K562 (cell line): ENCODE results near the gene PTCH1. TPM values are rescaled to one million over a fixed set of nuclear protein-coding genes. Genes with fewer than 3 reads are reported as not detected.

Experiments used
- ATAC-seq: fragments of 200-7000 bp; cut with Tn5 transposase; 3 replicates; pipeline ENCODE4 v1.9.1; 2020; ENCODE audit warnings: moderate library complexity
- BruUV-seq: library from RNA; stranded (reverse); fragments of 400-500 nt; replicated peaks from 2 replicates; lab custom pipeline; 2021; lab: Mats Ljungman, UMichigan
- CTCF ChIA-PET: fragments of 300-600 bp; formaldehyde crosslinking; extraction: SDS; loops from one replicate; lab custom pipeline; 2021; ENCODE audit warnings: low intra/inter-chr PET ratio; lab: Yijun Ruan, JAX
- POLR2A ChIA-PET: fragments of 300-600, 350-650 bp; sonication (Branson Sonifier 250); formaldehyde crosslinking; extraction: SDS; loops from one replicate; lab custom pipeline; 2021; ENCODE audit warnings: antibody characterized with exemption, inconsistent platforms; lab: Yijun Ruan, JAX
- DNase-seq, 4 experiments: peaks; one replicate each; pipeline versions ENCODE4 v3.0.0 to v3.0.0-alpha.2; 2011 to 2018; ENCODE audit warnings: low spot score in 3 of 4, mixed read lengths in 3 of 4; ENCODE audit errors: extremely low read depth in 1 of 4
- FAIRE-seq: peaks from 2 replicates; lab custom pipeline; 2011; peaks lifted over from hg19 to GRCh38; lab: Jason Lieb, UNC
- H2AFZ ChIP-seq: 2 replicates; pipeline ENCODE4 v1.6.0; 2011; ENCODE audit warnings: low read depth, low read length, control low read depth, inconsistent platforms
- H3K27ac ChIP-seq: fragments of 200-600 bp; 3 replicates; pipeline ENCODE4 v1.8.0; 2011; ENCODE audit warnings: low read depth, mild to moderate bottlenecking, control low read depth, inconsistent platforms, low read length, moderate library complexity, mixed read lengths; ENCODE audit errors: extremely low read depth
- H3K27me3 ChIP-seq, 2 experiments: fragments of 300-600 bp in 1 of 2; 2 replicates in 1 of 2; 3 replicates in 1 of 2; pipeline versions ENCODE4 v1.6.0 to v1.8.0; 2011; ENCODE audit warnings: inconsistent platforms in 2 of 2, low read length in 2 of 2, mild to moderate bottlenecking in 1 of 2, mixed read lengths in 1 of 2, moderate library complexity in 1 of 2; ENCODE audit not compliant: control insufficient read depth in 2 of 2, insufficient read depth in 2 of 2
- H3K36me3 ChIP-seq: fragments of 300-600 bp; 3 replicates; pipeline ENCODE4 v1.8.0; 2011; ENCODE audit warnings: mild to moderate bottlenecking, low read length, inconsistent platforms; ENCODE audit not compliant: control insufficient read depth, insufficient read depth
- H3K4me1 ChIP-seq, 2 experiments: fragments of 200-600 bp in 1 of 2; replicated peaks in 1 of 2; 2 replicates in 1 of 2; 3 replicates in 1 of 2; pipeline versions ENCODE4 v1.5.1 to v1.8.0; 2011; ENCODE audit warnings: inconsistent platforms in 2 of 2, low read length in 2 of 2, mild to moderate bottlenecking in 1 of 2, mixed read lengths in 1 of 2, moderate library complexity in 1 of 2; ENCODE audit not compliant: control insufficient read depth in 2 of 2, insufficient read depth in 2 of 2
- H3K4me2 ChIP-seq: 2 replicates; pipeline ENCODE4 v1.6.1; 2011; ENCODE audit warnings: low read length, control low read depth, inconsistent platforms, mixed read lengths; ENCODE audit not compliant: insufficient read depth
- H3K4me3 ChIP-seq: fragments of 200-600 bp; sonication (generic), shearing (Covaris generic); 2 replicates; pipeline ENCODE4 v1.5.1; 2016; ENCODE audit warnings: control low read depth, inconsistent platforms
- H3K79me2 ChIP-seq: fragments of 200-600 bp; 3 replicates; pipeline ENCODE4 v1.8.0; 2011; ENCODE audit warnings: low read length, inconsistent platforms; ENCODE audit not compliant: control insufficient read depth, insufficient read depth
- H3K9ac ChIP-seq, 2 experiments: 2 replicates each; pipeline versions ENCODE4 v1.6.0 to v1.6.1; 2011; ENCODE audit warnings: low read depth in 2 of 2, low read length in 2 of 2, control low read depth in 1 of 2, inconsistent platforms in 1 of 2, mild to moderate bottlenecking in 1 of 2, mixed read lengths in 1 of 2; ENCODE audit not compliant: insufficient read depth in 1 of 2
- H3K9me1 ChIP-seq: one replicate; pipeline ENCODE4 v1.6.0; 2011; ENCODE audit warnings: inconsistent platforms, mild to moderate bottlenecking, low read length, moderate library complexity; ENCODE audit not compliant: control insufficient read depth, insufficient read depth
- H3K9me3 ChIP-seq: replicated peaks from 2 replicates; pipeline ENCODE4 v1.5.1; 2011; ENCODE audit warnings: low read depth, low read length, inconsistent platforms; ENCODE audit not compliant: control insufficient read depth, insufficient read depth
- H4K20me1 ChIP-seq: replicated peaks from 2 replicates; pipeline ENCODE4 v1.6.1; 2011; ENCODE audit warnings: low read length, inconsistent platforms, mixed read lengths; ENCODE audit not compliant: control insufficient read depth, insufficient read depth
- CEBPG ChIP-seq, 3 experiments: fragments of 200-800 bp in 1 of 3; sonication (Bioruptor generic) in 1 of 3; sonication (generic) in 1 of 3; formaldehyde crosslinking in 1 of 3; IDR thresholded peaks in 2 of 3; conservative IDR thresholded peaks in 1 of 3; 2 replicates each; pipeline versions ENCODE4 v1.6.1 to v1.8.0; 2016 to 2022; ENCODE audit warnings: missing compliant biosample characterization in 2 of 3, missing genetic modification characterization in 2 of 3, mild to moderate bottlenecking in 1 of 3, missing genetic modification reagents in 1 of 3
- DPF2 ChIP-seq: fragments of 450-650 bp; IDR thresholded peaks from 2 replicates; pipeline ENCODE4 v1.6.1; 2016
- JUN ChIP-seq, 2 experiments: sonication (generic) in 1 of 2; formaldehyde crosslinking in 1 of 2; IDR thresholded peaks; 2 replicates each; pipeline versions ENCODE4 v1.6.1 to v1.8.0; 2012 to 2022; ENCODE audit warnings: borderline replicate concordance in 2 of 2, mild to moderate bottlenecking in 2 of 2, improper control_type of control experiment in 1 of 2, low read depth in 1 of 2, low read length in 1 of 2, missing genetic modification reagents in 1 of 2
- POLR2H ChIP-seq: IDR thresholded peaks from 2 replicates; pipeline ENCODE4 v1.6.1; 2016; ENCODE audit warnings: missing genetic modification characterization, low read depth, mild to moderate bottlenecking, control low read depth, missing compliant biosample characterization, moderate library complexity
- SRSF7 ChIP-seq: fragments of 200-400 bp; formaldehyde crosslinking; optimal IDR thresholded peaks from 2 replicates; pipeline ENCODE3; 2017; ENCODE audit warnings: mild to moderate bottlenecking, low read depth, low read length
- TAF15 ChIP-seq: fragments of 200-400 bp; formaldehyde crosslinking; IDR thresholded peaks from 2 replicates; pipeline ENCODE4 v1.6.1; 2017; ENCODE audit warnings: mild to moderate bottlenecking, low read depth, low read length, moderate library complexity
- TOE1 ChIP-seq, 2 experiments: fragments of 450-650 bp in 1 of 2; sonication (generic) in 1 of 2; formaldehyde crosslinking in 1 of 2; IDR thresholded peaks; 2 replicates each; pipeline versions ENCODE4 v1.7.1 to v1.8.0; 2016 to 2022; ENCODE audit warnings: borderline replicate concordance in 2 of 2, mild to moderate bottlenecking in 2 of 2, antibody characterized with exemption in 1 of 2, inconsistent platforms in 1 of 2, low read depth in 1 of 2, missing genetic modification reagents in 1 of 2, moderate library complexity in 1 of 2
- ZNF3 ChIP-seq: fragments of 250-450 bp; sonication (Bioruptor Pico); IDR thresholded peaks from 2 replicates; pipeline ENCODE4 v1.5.0; 2021; ENCODE audit warnings: mild to moderate bottlenecking, moderate library complexity
- ZNF830 ChIP-seq: fragments of 250-450 bp; sonication (Bioruptor Pico); IDR thresholded peaks from 2 replicates; pipeline ENCODE4 v1.5.0; 2021; ENCODE audit warnings: mild to moderate bottlenecking
- WGBS: fragments of 100-300 bp; shearing (Covaris generic); methylation state at CpG from one replicate; pipeline ENCODE4 v1.1.6; 2016; ENCODE audit warnings: low coverage, mixed read lengths; ENCODE audit not compliant: insufficient coverage; ENCODE audit errors: missing lambda C conversion rate; 5-methylcytosine and 5-hydroxymethylcytosine counted together
- in situ Hi-C: fragments of 300-500 bp; cut with MboI; formaldehyde crosslinking; loops from 4 replicates; pipeline ENCODE4 v1.15.0; 2018; ENCODE audit warnings: inconsistent platforms, mixed read lengths
- intact Hi-C: fragments of 100-400 bp; cut with micrococcal nuclease; formaldehyde crosslinking; loops from 2 replicates; pipeline ENCODE4 v1.14.2; 2022
- polyA plus RNA-seq, 8 experiments: library from polyadenylated mRNA; depleted of rRNA in 4 of 8; stranded (reverse) in 5 of 8; unstranded in 3 of 8; fragments of >200 nt; fragmentation: Nextera tagmentation in 2 of 8; fragmentation: Illumina TruSeq in 1 of 8; extraction: Ambion mirVana in 2 of 8; extraction: Trizol in 1 of 8; gene quantifications; 2 replicates each; pipeline versions ENCODE4 v1.2.1 to v1.2.3, GENCODE V29; 2011 to 2014; ENCODE audit warnings: inconsistent platforms in 1 of 8, missing spikeins in 1 of 8
- total RNA-seq, 7 experiments: library from RNA; depleted of rRNA in 6 of 7; stranded (reverse); fragments of >200 nt in 6 of 7; fragmentation: Illumina TruSeq in 2 of 7; extraction: Trizol in 2 of 7; gene quantifications; 2 replicates each; pipeline versions ENCODE4 v1.2.1 to v1.2.3, GENCODE V29; 2011 to 2021; ENCODE audit warnings: low replicate concordance in 1 of 7
- TF ChIP-seq, protein P1 (sequence below): fragments of 250-450 bp; sonication (Bioruptor Pico); IDR thresholded peaks from 2 replicates; pipeline ENCODE4 v1.5.0; 2021; ENCODE audit warnings: mild to moderate bottlenecking, borderline replicate concordance
- TF ChIP-seq, protein P2 (sequence below): IDR thresholded peaks from 2 replicates; pipeline ENCODE4 v1.6.1; 2016; ENCODE audit warnings: missing genetic modification characterization, missing compliant biosample characterization

The PTCH1 gene
- total and polyA plus RNA-seq, 9 of the 15 experiments (the other 6 are each of a cell fraction or from before 2014, with no cell fraction given) = 0.70 to 9.9 (median 3.8) TPM

DNA sequence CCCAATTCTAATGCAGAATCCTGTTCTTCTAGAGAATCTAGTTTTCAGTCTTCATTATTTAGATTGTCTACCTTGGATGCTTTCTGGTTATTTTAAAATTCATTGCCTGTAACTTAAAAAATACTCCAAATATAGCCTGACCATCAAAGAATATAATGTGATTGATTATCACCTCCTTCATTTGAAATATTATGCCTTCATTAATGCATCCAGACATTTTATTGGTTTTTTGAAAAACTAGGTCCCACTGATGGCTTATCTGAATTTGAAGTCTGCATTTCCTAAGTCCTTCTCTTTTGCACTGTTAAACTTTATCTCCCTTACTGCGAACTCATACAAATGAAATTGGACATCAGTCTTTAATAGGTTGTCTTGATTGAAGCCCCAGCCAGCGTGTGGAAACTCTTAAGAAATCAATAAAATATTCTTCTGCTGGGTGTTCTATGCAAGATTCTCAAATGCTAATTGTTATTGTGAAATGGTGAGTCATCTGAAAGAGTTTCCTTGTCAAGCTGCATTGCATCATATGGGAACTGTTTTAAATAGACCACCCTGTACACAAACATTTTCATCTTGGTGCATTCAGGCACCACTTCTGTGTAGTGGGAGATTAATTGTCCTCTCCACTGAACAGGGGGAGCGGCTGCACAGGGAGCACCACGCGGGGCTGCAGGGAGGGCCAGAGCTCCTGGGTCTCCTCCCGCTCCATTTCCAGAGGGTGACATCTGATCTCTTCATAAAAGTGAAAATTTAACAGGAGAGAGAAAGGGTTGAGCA is 106.9 kb downstream of the PTCH1 start (continued):
- TF ChIP-seq DPF2 = peak; percentile 70; the same call in 1 of the 2 replicates
- no peak for TF ChIP-seq SRSF7
- no peak for TF ChIP-seq ZNF3 (CRISPR knock-in tag)
- TF ChIP-seq POLR2H (tag) = no peak
- peak; percentile 90 for TF ChIP-seq CEBPG (CRISPR knock-in tag; IDR thresholded peaks at IDR 0.05)
- TF ChIP-seq CEBPG (tag; conservative IDR thresholded peaks at IDR 0.05 in 1 of 2, IDR thresholded peaks at IDR 0.05 in 1 of 2) = peak; percentile 86 to 96
- no peak for TF ChIP-seq JUN (IDR thresholded peaks at IDR 0.05; ENCODE audit: borderline replicate concordance, low read depth, low read length)
- no peak for TF ChIP-seq JUN (CRISPR knock-in tag; IDR thresholded peaks at IDR 0.05; ENCODE audit: borderline replicate concordance)
- no peak for TF ChIP-seq TAF15
- TF ChIP-seq ZNF830 (CRISPR knock-in tag) = no peak

DNA sequence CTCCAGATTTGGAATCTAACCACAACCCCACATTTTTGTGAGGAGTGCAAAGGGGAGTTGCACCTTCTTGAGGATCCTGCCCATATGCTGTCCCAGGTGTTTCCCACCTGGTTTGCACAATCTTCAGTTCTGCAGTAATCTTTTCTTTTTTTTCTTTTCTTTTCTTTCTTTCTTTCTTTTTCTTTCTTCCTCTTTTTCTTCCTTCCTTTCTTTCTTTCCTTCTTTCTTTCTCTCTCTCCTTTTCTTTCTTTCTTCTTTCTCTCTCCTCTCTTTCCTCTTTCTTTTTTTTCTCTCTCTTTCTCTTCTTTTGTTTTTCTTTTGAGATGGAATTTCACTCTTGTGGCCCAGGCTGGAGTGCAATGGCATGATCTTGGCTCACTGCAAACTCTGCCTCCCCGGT is 109.2 kb downstream of the PTCH1 start:
- no peak overlapping the region for H2AFZ ChIP-seq
- FAIRE-seq (no peak), ATAC-seq (no peak), DNase-seq (no peak)
- H3K9me1 ChIP-seq = no peaks in the 10 kb centered on the region
- no peaks in the 10 kb centered on the region for H3K79me2 ChIP-seq
- POLR2A ChIA-PET = no interaction called here
- in situ Hi-C loops (no loop called here), intact Hi-C loops (no loop called here)
- H3K27ac ChIP-seq = no peak overlapping the region
- H3K36me3 ChIP-seq = no peaks in the 10 kb centered on the region
- no peak overlapping the region for H3K4me2 ChIP-seq
- no peaks in the 10 kb centered on the region for H4K20me1 ChIP-seq
- CTCF ChIA-PET = no interaction called here
- no peaks in the 10 kb centered on the region for H3K9me3 ChIP-seq
- H3K27me3 ChIP-seq = 0 out of 5 replicates have a peak, but pooled peaks cover 0 to 3% of the 10 kb centered on the region in 2 experiments
- no CpG with 5 or more reads among the region's 1 CpG for WGBS
- H3K4me1 ChIP-seq = peaks cover 15 to 25% of the 10 kb centered on the region in 2 experiments; a peak in 4 of 5 replicates
- no peak overlapping the region for H3K9ac ChIP-seq
- no peak overlapping the region for H3K4me3 ChIP-seq
- BruUV-seq = no TSS peak
- TF ChIP-seq, protein P1, sequence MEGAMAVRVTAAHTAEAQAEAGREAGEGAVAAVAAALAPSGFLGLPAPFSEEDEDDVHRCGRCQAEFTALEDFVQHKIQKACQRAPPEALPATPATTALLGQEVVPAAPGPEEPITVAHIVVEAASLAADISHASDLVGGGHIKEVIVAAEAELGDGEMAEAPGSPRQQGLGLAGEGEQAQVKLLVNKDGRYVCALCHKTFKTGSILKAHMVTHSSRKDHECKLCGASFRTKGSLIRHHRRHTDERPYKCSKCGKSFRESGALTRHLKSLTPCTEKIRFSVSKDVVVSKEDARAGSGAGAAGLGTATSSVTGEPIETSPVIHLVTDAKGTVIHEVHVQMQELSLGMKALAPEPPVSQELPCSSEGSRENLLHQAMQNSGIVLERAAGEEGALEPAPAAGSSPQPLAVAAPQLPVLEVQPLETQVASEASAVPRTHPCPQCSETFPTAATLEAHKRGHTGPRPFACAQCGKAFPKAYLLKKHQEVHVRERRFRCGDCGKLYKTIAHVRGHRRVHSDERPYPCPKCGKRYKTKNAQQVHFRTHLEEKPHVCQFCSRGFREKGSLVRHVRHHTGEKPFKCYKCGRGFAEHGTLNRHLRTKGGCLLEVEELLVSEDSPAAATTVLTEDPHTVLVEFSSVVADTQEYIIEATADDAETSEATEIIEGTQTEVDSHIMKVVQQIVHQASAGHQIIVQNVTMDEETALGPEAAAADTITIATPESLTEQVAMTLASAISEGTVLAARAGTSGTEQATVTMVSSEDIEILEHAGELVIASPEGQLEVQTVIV (CRISPR knock-in tag) = no peak
- TF ChIP-seq, protein P2, sequence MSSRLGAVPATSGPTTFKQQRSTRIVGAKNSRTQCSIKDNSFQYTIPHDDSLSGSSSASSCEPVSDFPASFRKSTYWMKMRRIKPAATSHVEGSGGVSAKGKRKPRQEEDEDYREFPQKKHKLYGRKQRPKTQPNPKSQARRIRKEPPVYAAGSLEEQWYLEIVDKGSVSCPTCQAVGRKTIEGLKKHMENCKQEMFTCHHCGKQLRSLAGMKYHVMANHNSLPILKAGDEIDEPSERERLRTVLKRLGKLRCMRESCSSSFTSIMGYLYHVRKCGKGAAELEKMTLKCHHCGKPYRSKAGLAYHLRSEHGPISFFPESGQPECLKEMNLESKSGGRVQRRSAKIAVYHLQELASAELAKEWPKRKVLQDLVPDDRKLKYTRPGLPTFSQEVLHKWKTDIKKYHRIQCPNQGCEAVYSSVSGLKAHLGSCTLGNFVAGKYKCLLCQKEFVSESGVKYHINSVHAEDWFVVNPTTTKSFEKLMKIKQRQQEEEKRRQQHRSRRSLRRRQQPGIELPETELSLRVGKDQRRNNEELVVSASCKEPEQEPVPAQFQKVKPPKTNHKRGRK (tag) = peak; percentile 74
- TF ChIP-seq TOE1 (IDR thresholded peaks at IDR 0.05; ENCODE audit: borderline replicate concordance) (no peak), TOE1 (CRISPR knock-in tag; IDR thresholded peaks at IDR 0.05; ENCODE audit: borderline replicate concordance, low read depth) (no peak)
